22Rv1 (cell line): Measurements from ENCODE around the gene ESR1.

Source experiments
- ZFX ChIP-seq: fragments of 450-650 bp; IDR thresholded peaks from 2 replicates; pipeline ENCODE4 v1.6.1; 2017; ENCODE audit warnings: antibody characterized with exemption, borderline replicate concordance
- TF ChIP-seq, protein P1 (sequence below): fragments of 450-650 bp; IDR thresholded peaks from 2 replicates; pipeline ENCODE4 v1.5.1; 2017; ENCODE audit warnings: mild to moderate bottlenecking

- TF ChIP-seq, protein P1, sequence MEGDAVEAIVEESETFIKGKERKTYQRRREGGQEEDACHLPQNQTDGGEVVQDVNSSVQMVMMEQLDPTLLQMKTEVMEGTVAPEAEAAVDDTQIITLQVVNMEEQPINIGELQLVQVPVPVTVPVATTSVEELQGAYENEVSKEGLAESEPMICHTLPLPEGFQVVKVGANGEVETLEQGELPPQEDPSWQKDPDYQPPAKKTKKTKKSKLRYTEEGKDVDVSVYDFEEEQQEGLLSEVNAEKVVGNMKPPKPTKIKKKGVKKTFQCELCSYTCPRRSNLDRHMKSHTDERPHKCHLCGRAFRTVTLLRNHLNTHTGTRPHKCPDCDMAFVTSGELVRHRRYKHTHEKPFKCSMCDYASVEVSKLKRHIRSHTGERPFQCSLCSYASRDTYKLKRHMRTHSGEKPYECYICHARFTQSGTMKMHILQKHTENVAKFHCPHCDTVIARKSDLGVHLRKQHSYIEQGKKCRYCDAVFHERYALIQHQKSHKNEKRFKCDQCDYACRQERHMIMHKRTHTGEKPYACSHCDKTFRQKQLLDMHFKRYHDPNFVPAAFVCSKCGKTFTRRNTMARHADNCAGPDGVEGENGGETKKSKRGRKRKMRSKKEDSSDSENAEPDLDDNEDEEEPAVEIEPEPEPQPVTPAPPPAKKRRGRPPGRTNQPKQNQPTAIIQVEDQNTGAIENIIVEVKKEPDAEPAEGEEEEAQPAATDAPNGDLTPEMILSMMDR: no peak
- no peak for TF ChIP-seq ZFX
These were observed 27.9 kb downstream of the ESR1 start for GRCh38 chr6:151835396-151835795.
